Muscle of leg (tissue), 11 donors: ENCODE data around the gene KCNJ10. TPM values are rescaled to one million over a fixed set of nuclear protein-coding genes. Genes with fewer than 3 reads are reported as not detected.
"Not testable (repeated sequence)": the region's sequence is repeated elsewhere in the genome, so short reads cannot be mapped to it uniquely, and the experiment has no call there.

Experiments used
- DNase-seq: peaks from one replicate; pipeline ENCODE4 v3.0.0; 2013
- H3K27ac ChIP-seq: one replicate; pipeline ENCODE4 v1.5.1; 2013; ENCODE audit warnings: mild to moderate bottlenecking, low read length, control low read depth
- H3K27me3 ChIP-seq: one replicate; pipeline ENCODE4 v1.6.1; 2013; ENCODE audit warnings: low read length; ENCODE audit not compliant: control insufficient read depth, insufficient read depth
- H3K36me3 ChIP-seq: one replicate; pipeline ENCODE4 v1.6.1; 2013; ENCODE audit warnings: low read length; ENCODE audit not compliant: control insufficient read depth, insufficient read depth
- H3K4me1 ChIP-seq: one replicate; pipeline ENCODE4 v1.6.1; 2013; ENCODE audit warnings: low read length; ENCODE audit not compliant: control insufficient read depth, insufficient read depth
- H3K4me3 ChIP-seq: one replicate; pipeline ENCODE4 v1.5.1; 2013; ENCODE audit warnings: low read length, control low read depth
- H3K9me3 ChIP-seq: replicated peaks from 2 replicates; pipeline ENCODE4 v1.6.1; 2013; ENCODE audit warnings: low read depth, low read length; ENCODE audit not compliant: control insufficient read depth
- WGBS: methylation state at CpG from one replicate; pipeline ENCODE4 v1.1.5; 2013; ENCODE audit warnings: missing lambda C conversion rate; ENCODE audit not compliant: insufficient coverage; 5-methylcytosine and 5-hydroxymethylcytosine counted together
- polyA plus RNA-seq, 8 donors: library from polyadenylated mRNA; unstranded; fragments of 120-200 nt; gene quantifications; one replicate each; pipeline versions ENCODE4 v1.2.1 to v1.2.3, GENCODE V29; 2013; ENCODE audit warnings: inconsistent platforms in 1 of 8, low replicate concordance in 1 of 8; ENCODE audit not compliant: insufficient read length in 8 of 8, insufficient read depth in 1 of 8
- total RNA-seq: library from RNA; stranded (reverse); fragments of 120-200 nt; gene quantifications from one replicate; pipeline ENCODE4 v1.2.4, GENCODE V29; 2013

Gene KCNJ10
- total and polyA plus RNA-seq, 9 donors = 0.30 to 1.6 (median 0.64) TPM

DNA sequence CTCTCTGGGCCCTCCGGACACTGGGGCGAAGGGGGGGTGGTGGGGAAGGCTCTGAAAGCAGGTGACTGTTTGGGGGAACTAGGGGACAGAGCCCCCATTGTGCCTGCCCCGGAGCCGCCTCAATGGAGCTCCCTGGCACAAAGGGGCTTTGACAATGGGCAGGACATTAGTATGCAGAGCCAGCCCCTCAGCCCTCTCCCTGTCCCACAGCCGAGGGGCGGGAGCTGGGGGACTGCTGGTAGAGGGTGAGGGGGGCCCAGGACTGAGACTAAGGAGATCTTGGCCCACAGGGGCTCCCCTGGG lies 7.8 kb downstream of the KCNJ10 start:
- peaks cover 13% of the 10 kb centered on the region for H3K27me3 ChIP-seq
- no peaks in the 10 kb centered on the region for H3K9me3 ChIP-seq
- no peak overlapping the region for H3K27ac ChIP-seq
- H3K4me1 ChIP-seq = peaks cover 6% of the 10 kb centered on the region
- no peak for DNase-seq
- H3K4me3 ChIP-seq = no peak overlapping the region
- WGBS = 40% methylated on average over 1 of the region's 6 CpGs
- H3K36me3 ChIP-seq = no peaks in the 10 kb centered on the region

DNA sequence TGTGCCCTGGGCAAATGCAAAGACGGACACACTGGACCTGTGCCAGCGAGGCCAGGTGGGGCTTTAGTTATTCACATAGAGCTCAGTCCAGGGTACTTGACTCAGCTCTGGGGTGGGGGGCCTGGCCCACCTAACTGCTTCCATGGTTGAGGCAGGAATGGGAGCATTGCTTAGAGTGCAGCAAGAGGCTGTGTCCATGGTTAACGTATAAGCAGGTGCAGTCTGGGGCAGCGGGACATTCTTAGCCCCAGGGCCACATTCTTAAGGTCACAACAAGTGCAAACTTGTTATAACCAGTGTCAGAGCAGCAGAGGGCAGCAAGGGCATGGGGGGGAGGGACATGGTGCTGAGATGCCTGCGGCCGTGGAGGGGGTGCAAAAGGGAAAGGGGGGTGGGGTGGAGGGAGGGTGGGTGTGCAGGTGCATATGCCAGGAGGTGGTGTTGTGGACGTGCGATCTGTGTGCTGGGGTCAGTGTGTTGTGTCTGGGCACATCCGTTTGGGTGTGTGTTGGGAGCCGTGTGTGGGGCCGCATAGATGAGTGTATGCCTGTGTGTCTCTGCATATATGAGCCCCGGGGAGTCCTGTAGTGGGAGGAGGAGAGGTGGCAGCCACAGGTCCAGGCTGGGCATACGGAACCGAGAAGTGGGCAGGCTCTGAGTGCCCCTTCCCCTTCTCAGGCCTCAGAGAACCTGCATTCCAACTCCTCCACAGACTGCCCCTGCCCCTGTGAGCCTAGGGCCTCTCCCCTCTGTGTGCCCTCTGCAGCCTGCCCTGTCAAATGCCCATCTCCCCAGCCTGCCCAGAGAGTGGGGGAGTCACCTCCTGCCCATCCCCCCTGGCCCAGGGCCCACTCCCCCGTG lies 8.4 kb downstream of the KCNJ10 start:
- H3K27me3 ChIP-seq = peaks cover 12% of the 10 kb centered on the region
- no peak overlapping the region for H3K4me3 ChIP-seq
- DNase-seq = no peak
- no peaks in the 10 kb centered on the region for H3K36me3 ChIP-seq
- peaks cover 3% of the 10 kb centered on the region for H3K4me1 ChIP-seq
- H3K27ac ChIP-seq = no peak overlapping the region
- H3K9me3 ChIP-seq = no peaks in the 10 kb centered on the region
- 43% methylated on average over 10 of the region's 15 CpGs for WGBS

DNA sequence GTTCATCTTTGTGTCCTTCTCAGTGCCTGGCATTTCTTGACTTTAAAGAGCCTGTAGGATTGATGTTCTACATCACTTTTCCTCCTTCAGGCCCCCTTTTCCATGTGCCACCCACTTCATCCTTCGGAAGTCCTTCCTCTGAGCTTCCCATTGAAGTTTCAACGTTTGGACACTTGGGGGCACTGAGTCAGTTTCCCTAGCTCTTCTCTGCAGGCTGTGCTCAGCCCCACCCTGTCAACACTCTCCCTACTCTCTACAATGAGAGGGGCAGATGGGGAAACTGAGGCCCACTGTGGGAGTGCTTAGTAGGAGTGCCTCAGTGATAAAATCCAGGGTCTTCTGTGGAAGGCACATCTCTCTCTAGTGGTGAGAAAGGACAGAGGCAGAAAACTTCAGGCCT lies 11.9 kb downstream of the KCNJ10 start:
- Histone ChIP-seq H3K36me3 (no peaks in the 10 kb centered on the region), H3K27me3 (peaks cover 23% of the 10 kb centered on the region), H3K4me3 (no peak overlapping the region), H3K9me3 (no peaks in the 10 kb centered on the region), H3K27ac (no peak overlapping the region), H3K4me1 (peaks cover 3% of the 10 kb centered on the region)
- WGBS = 33% methylated on average over 1 of the region's 2 CpGs
- DNase-seq = no peak

DNA sequence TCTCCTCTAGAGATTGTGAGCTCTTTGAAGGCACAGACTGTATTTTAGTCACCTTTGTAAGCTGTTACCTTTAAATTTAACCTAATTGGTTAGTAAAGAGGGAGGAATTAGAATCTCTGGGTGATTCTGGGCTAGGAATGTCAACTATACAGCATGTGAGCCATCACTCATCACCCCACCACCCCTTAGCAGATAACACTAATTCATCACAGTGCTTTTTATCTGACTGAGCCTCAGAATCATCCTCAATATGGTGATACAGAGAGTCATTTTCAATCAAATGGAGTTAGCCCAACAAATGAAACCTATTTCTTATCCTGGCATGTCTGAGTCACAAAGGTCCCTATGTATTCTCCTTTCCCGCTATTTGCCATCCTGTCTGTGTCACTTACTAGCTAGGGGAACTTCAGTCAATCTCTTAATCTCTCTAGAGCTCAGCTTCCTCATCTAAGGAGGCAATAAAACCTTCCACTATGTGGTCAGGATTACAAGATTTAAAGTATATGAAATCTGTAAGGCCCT lies 13.3 kb downstream of the KCNJ10 start:
- no peak overlapping the region for H3K4me3 ChIP-seq
- no peaks in the 10 kb centered on the region for H3K4me1 ChIP-seq
- DNase-seq = no peak
- H3K27ac ChIP-seq = no peak overlapping the region
- H3K27me3 ChIP-seq = peaks cover 24% of the 10 kb centered on the region
- WGBS = no CpG with 5 or more reads among the region's 1 CpG
- H3K9me3 ChIP-seq = no peaks in the 10 kb centered on the region
- H3K36me3 ChIP-seq = no peaks in the 10 kb centered on the region

DNA sequence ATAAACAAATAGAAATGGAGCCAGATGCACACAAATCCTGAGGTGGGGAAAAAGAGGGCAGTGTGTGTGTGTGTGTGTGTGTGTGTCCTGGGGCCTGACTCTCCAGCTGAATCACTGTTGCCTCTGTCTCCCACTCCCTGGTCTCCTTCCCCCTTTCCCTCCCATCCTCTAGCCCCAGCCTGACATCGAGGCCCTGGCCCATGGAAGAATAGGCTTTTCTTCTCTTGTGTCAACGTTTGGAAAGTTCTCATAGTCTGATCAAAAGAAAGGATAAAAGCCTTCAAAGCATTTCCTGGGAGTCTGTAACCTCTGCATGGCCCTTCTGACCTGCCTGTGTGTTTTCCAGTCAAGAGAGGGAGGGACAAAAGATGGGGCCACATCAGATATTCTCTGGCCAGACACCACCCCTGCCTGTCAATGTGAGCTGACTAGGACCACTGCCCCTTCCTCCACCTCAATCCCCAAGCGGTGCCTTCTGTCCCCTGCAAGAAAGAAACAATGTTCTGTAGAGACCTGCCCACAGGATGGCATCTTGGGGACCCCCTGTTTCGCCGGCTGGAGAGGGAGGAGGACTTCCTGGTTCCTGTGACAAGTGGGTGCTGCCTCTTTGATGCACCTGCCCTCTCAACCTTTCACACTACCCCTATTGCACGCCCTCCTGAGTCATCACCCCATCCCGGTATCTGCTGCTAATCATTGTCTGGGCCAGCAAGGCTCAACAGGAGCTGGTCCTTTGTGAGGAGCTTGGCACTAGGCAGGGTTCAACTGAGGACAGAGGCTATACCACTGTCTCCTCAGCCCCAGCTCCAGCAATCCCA lies 16.2 kb downstream of the KCNJ10 start:
- Histone ChIP-seq H3K36me3 (no peaks in the 10 kb centered on the region), H3K4me3 (no peak overlapping the region), H3K9me3 (no peaks in the 10 kb centered on the region), H3K4me1 (no peaks in the 10 kb centered on the region), H3K27me3 (peaks cover 23% of the 10 kb centered on the region), H3K27ac (no peak overlapping the region)
- DNase-seq = no peak
- WGBS = 87% methylated on average over 2 of the region's 7 CpGs

DNA sequence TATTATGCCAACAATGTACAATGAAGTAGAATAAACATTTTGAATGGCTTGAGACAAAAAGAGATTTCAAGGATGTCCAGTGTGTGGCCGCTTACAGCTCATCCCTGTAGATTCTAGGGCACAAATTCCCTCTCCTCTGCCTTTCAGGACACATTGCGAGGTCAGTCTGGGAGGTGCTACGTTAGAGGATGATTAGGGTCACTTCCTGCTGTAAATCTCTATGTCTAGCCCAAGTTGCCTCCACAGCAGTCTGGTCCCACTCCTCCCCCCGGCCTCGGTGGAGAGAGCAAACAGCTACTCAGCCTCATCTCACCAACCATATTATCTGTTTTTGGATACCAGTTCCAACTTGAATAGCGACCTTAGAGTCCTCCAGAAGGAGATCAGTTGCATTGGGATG lies 17.0 kb downstream of the KCNJ10 start:
- 20% methylated on average over 4 of the region's 6 CpGs for WGBS
- Histone ChIP-seq H3K27me3 (peaks cover 22% of the 10 kb centered on the region), H3K27ac (no peak overlapping the region), H3K4me3 (no peak overlapping the region), H3K36me3 (no peaks in the 10 kb centered on the region), H3K9me3 (no peaks in the 10 kb centered on the region), H3K4me1 (no peaks in the 10 kb centered on the region)
- DNase-seq = no peak

DNA sequence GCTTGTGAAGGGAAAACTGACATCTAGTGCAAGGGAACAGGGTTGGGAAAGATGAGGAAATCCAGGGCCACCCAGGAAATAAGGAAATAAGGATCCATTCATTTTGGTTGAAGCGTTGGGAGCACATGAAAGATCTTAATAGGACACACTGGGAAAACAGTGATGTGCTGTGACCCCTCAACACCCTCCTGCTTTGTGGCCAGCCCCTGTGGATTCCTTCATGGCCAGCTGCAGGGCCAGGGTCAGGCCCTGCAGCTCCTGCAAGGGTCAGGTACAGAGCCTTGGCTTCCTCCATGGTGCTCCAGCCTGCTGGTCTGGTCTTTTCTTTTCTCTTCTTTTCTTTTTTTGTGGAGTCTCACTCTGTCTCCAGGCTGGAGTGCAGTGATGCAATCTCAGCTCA lies 19.3 kb downstream of the KCNJ10 start:
- H3K36me3 ChIP-seq = no peaks in the 10 kb centered on the region
- H3K4me1 ChIP-seq = peaks cover 17% of the 10 kb centered on the region
- H3K27ac ChIP-seq = no peak overlapping the region
- H3K27me3 ChIP-seq = peaks cover 17% of the 10 kb centered on the region
- DNase-seq = no peak
- no peaks in the 10 kb centered on the region for H3K9me3 ChIP-seq
- H3K4me3 ChIP-seq = no peak overlapping the region
- WGBS = 44% methylated on average over 1 of the region's 1 CpG

DNA sequence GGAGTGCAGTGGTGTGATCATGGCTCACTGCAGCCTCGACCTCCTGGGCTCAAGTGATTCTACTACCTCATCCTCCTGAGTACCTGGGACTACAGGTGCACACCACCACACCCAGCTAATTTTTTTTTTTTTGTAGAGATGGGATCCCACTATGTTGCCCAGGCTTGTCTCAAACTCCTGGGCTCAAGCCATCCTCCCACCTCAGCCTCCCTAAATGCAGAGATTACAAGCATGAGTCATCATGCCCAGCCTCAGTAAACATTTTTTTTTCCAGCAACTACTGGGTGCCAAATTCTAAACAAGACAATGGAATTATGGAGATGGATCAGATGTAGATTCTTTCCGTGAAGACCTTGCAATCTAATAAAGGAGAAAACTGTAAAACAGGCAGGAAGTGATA lies 19.8 kb downstream of the KCNJ10 start:
- WGBS = 60% methylated on average over 1 of the region's 2 CpGs
- H3K36me3 ChIP-seq, H3K4me3 ChIP-seq, DNase-seq, H3K9me3 ChIP-seq, H3K27ac ChIP-seq: not testable (repeated sequence)
- H3K4me1 ChIP-seq = peaks cover 17% of the 10 kb centered on the region
- peaks cover 17% of the 10 kb centered on the region for H3K27me3 ChIP-seq

DNA sequence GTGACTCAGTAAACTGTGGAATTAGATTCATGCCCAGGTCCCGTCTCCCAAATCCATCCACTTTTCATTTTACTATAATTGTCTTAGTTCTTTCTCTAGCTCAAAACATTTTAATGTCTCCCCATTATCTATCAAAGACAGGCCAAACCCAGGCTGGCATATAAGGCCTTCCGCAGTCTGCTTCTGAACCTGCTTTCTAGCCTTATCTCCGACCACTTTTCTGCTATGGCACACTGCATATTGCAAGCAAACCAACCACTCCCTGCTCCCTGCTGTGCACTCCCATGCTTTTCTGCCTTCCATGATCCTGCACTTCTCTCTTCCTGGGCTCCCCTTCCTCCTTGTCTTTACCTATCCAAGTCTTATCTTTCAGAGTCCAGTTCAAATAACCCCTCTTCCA lies 20.9 kb downstream of the KCNJ10 start:
- Histone ChIP-seq H3K4me1 (peaks cover 17% of the 10 kb centered on the region), H3K4me3 (no peak overlapping the region), H3K9me3 (no peaks in the 10 kb centered on the region), H3K27me3 (peaks cover 16% of the 10 kb centered on the region), H3K27ac (no peak overlapping the region), H3K36me3 (no peaks in the 10 kb centered on the region)
- 63% methylated on average over 3 of the region's 3 CpGs for WGBS
- DNase-seq = no peak

DNA sequence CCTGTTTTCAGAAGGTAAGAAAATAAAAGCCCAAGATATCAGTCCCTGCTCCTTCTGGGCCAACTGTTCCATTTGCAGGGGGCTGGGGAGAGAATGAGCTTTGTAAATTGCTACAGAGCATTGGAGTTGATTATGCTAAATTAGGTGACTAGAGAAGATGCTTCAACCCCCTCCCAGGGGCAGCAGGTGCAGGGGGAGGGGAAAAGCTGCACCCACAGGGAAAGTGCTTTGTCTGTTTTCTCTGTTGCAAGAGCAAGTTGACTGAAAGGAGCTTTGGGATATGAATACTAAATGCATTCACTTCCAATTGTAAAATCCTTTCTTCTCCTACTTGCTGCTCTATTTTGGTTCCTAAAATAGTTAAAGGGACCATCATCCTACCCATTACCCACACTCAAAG lies 21.6 kb downstream of the KCNJ10 start:
- DNase-seq = no peak
- Histone ChIP-seq H3K4me1 (peaks cover 17% of the 10 kb centered on the region), H3K9me3 (no peaks in the 10 kb centered on the region), H3K36me3 (no peaks in the 10 kb centered on the region), H3K4me3 (no peak overlapping the region), H3K27me3 (peaks cover 10% of the 10 kb centered on the region), H3K27ac (no peak overlapping the region)
